DOHH2 (cell line): Measurements from ENCODE around the gene NTRK1.

Source experiments
- CTCF ChIP-seq: fragments of 200-600 bp; sonication (generic); IDR thresholded peaks from one replicate; pipeline ENCODE4 v1.5.1; 2014; ENCODE audit warnings: antibody characterized with exemption, mild to moderate bottlenecking, low read depth, low read length; ENCODE audit not compliant: poor library complexity, severe bottlenecking
- EZH2phosphoT487 ChIP-seq: fragments of 200-600 bp; sonication (generic); IDR thresholded peaks from 2 replicates; pipeline ENCODE4 v1.6.1; 2017; ENCODE audit warnings: borderline replicate concordance, mild to moderate bottlenecking, antibody characterized with exemption, low read length, moderate library complexity, mixed read lengths

GRCh38 chr1:156863631-156864030 lies 3.0 kb downstream of the NTRK1 start:
- TF ChIP-seq CTCF: no peak
- no peak for TF ChIP-seq EZH2phosphoT487
